HepG2 (cell line): ENCODE measurements around the gene EGR2. TPM values are rescaled to one million over a fixed set of nuclear protein-coding genes. Genes with fewer than 3 reads are reported as not detected.
"Not testable (repeated sequence)": the region's sequence is repeated elsewhere in the genome, so short reads cannot be mapped to it uniquely, and the experiment has no call there.

Experiments used
- ARID5B ChIP-seq: IDR thresholded peaks from 2 replicates; pipeline ENCODE4 v1.4.0; 2020; ENCODE audit warnings: mild to moderate bottlenecking, missing genetic modification reagents
- FOXA3 ChIP-seq: IDR thresholded peaks from 2 replicates; pipeline ENCODE4 v1.6.1; 2016; ENCODE audit warnings: missing genetic modification reagents, missing compliant biosample characterization
- FOXJ3 ChIP-seq: sonication (generic); formaldehyde crosslinking; IDR thresholded peaks from 2 replicates; pipeline ENCODE4 v1.4.0; 2020; ENCODE audit warnings: missing genetic modification reagents, mild to moderate bottlenecking, borderline replicate concordance
- GATAD2A ChIP-seq: IDR thresholded peaks from 2 replicates; pipeline ENCODE4 v1.6.1; 2016
- HMG20A ChIP-seq: IDR thresholded peaks from 2 replicates; pipeline ENCODE4 v1.6.1; 2016; ENCODE audit warnings: borderline replicate concordance
- ONECUT2 ChIP-seq: sonication (generic); formaldehyde crosslinking; IDR thresholded peaks from 2 replicates; pipeline ENCODE4 v1.4.0; 2020; ENCODE audit warnings: missing genetic modification reagents
- SOX6 ChIP-seq, 2 experiments: fragments of 450-650 bp in 1 of 2; sonication (generic) in 1 of 2; formaldehyde crosslinking in 1 of 2; IDR thresholded peaks; 2 replicates each; pipeline versions ENCODE4 v1.4.0 to v1.6.1; 2017 to 2020; ENCODE audit warnings: antibody characterized with exemption in 1 of 2, mild to moderate bottlenecking in 1 of 2, missing genetic modification reagents in 1 of 2
- ZNF362 ChIP-seq: sonication (generic); formaldehyde crosslinking; IDR thresholded peaks from 2 replicates; pipeline ENCODE4 v1.4.0; 2020; ENCODE audit warnings: missing genetic modification reagents, mild to moderate bottlenecking, borderline replicate concordance
- polyA plus RNA-seq, 8 experiments: library from polyadenylated mRNA; depleted of rRNA in 3 of 8; stranded (reverse) in 7 of 8; unstranded in 1 of 8; fragments of >200 nt; fragmentation: Illumina TruSeq in 4 of 8; extraction: Trizol in 4 of 8; gene quantifications; 2 replicates each; pipeline versions ENCODE4 v1.2.1 to v1.2.3, GENCODE V29; 2011 to 2016; ENCODE audit warnings: low read depth in 4 of 8, missing spikeins in 1 of 8, mixed read lengths in 1 of 8; ENCODE audit not compliant: insufficient read depth in 1 of 8
- total RNA-seq, 5 experiments: library from RNA; depleted of rRNA; stranded (reverse); fragments of >200 nt; fragmentation: Illumina TruSeq; extraction: Trizol; gene quantifications; 2 replicates each; pipeline ENCODE4 v1.2.3, GENCODE V29; 2016; ENCODE audit warnings: low read depth in 1 of 5

The EGR2 gene
- total and polyA plus RNA-seq, 2 of the 13 experiments (the other 11 are each of a cell fraction or from before 2014, with no cell fraction given): 0.11 to 0.15 TPM

- peak; percentile 38; the same call in 1 of the 2 replicates for TF ChIP-seq ARID5B (CRISPR knock-in tag)
- peak; percentile 30; the same call in 1 of the 2 replicates for TF ChIP-seq HMG20A (CRISPR knock-in tag)
- 0 out of 2 replicates have a peak, but pooled peaks have one; percentile 22 for TF ChIP-seq FOXJ3 (CRISPR knock-in tag)
- peak; percentile 56; the same call in 1 of the 2 replicates for TF ChIP-seq ZNF362 (CRISPR knock-in tag)
- peak; percentile 52; the same call in 1 of the 2 replicates for TF ChIP-seq FOXA3 (CRISPR knock-in tag)
- TF ChIP-seq GATAD2A: 0 out of 2 replicates have a peak, but pooled peaks have one; percentile 25
- TF ChIP-seq SOX6 (IDR thresholded peaks at IDR 0.05): not testable (repeated sequence)
- TF ChIP-seq SOX6 (CRISPR knock-in tag; IDR thresholded peaks at IDR 0.05): peak; percentile 80
- TF ChIP-seq ONECUT2 (CRISPR knock-in tag): 0 out of 2 replicates have a peak, but pooled peaks have one; percentile 68
- TF ChIP-seq, all 625 proteins: peak for 19; not testable (repeated sequence) for 606
Measured at GRCh38 chr10:62784537-62784936, 31.6 kb downstream of the EGR2 start (continued).
